ENCODE data around the gene ABCA1.

Gene ABCA1

DNA sequence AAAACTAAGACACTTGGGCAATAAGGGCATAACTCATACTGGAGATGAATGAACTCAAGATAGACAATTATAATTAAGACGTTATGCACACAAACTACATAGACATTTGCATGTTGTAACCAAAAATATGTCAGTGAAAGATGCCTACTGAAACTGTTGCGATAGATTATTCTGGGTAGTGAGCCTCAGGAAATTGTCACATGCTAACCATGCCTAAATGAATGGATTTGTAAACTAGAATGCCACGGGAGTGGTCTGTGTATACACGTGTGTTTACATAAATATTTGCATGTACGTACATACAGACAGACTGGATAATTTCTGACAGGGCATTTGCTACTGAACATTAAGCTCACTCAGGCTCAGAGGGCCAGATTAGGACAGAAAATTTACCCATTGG is 162.8 kb downstream of the ABCA1 start:
- Histone ChIP-seq H3K9me3 (ENCODE audit: insufficient read depth, low read length, severe bottlenecking) (no peaks in the 10 kb centered on the region), H2AFZ (ENCODE audit: low read depth, low read length) (no peak overlapping the region), H4K20me1 (ENCODE audit: insufficient read depth, low read length) (no peaks in the 10 kb centered on the region), H3K4me2 (ENCODE audit: insufficient read depth, low read length) (no peak overlapping the region), H3K4me3 (ENCODE audit: low read depth in 1 of 2, low read length in 2 of 2) (no peak overlapping the region), H3K27me3 (ENCODE audit: insufficient read depth, low read length, poor library complexity) (no peaks in the 10 kb centered on the region), H3K9ac (ENCODE audit: low read depth, low read length) (no peak overlapping the region), H3K36me3 (ENCODE audit: insufficient read depth, low read length) (peaks cover 7% of the 10 kb centered on the region; the same call in 1 of the 2 replicates), H3K27ac (ENCODE audit: low read length) (no peak overlapping the region), H3K79me2 (ENCODE audit: insufficient read depth, low read length) (no peaks in the 10 kb centered on the region), H3K4me1 (ENCODE audit: insufficient read depth, low read length) (no peaks in the 10 kb centered on the region)
- TF ChIP-seq, protein P1, sequence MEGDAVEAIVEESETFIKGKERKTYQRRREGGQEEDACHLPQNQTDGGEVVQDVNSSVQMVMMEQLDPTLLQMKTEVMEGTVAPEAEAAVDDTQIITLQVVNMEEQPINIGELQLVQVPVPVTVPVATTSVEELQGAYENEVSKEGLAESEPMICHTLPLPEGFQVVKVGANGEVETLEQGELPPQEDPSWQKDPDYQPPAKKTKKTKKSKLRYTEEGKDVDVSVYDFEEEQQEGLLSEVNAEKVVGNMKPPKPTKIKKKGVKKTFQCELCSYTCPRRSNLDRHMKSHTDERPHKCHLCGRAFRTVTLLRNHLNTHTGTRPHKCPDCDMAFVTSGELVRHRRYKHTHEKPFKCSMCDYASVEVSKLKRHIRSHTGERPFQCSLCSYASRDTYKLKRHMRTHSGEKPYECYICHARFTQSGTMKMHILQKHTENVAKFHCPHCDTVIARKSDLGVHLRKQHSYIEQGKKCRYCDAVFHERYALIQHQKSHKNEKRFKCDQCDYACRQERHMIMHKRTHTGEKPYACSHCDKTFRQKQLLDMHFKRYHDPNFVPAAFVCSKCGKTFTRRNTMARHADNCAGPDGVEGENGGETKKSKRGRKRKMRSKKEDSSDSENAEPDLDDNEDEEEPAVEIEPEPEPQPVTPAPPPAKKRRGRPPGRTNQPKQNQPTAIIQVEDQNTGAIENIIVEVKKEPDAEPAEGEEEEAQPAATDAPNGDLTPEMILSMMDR (IDR thresholded peaks at IDR 0.05; ENCODE audit: borderline replicate concordance, extremely low read depth, low read length, poor library complexity, severe bottlenecking) = no peak
- TF ChIP-seq EZH2 (IDR thresholded peaks at IDR 0.05; ENCODE audit: borderline replicate concordance, low read depth, low read length, severe bottlenecking) = no peak
- no peak for ATAC-seq (ENCODE audit: insufficient read depth, low read depth)
- DNase-seq = no peak

DNA sequence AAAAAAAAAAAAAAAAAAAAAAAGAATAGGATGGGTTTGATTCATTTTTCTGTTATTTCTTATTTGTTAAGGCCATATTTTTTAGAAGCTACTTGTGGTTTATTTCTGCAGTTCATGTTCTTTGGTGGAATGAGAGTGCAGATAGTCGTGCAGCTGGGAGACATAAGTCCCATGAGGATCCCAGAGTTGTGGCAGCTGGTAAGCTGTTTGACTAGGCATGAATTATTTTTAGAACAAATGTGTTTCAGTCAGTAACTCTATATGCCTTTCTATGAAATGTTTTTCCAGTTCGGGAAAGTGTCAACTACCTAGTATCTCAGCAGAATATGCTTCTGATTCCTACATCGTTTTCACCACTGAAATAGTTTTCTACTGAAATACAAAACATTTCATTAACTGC is 169.0 kb downstream of the ABCA1 start:
- TF ChIP-seq EZH2 (IDR thresholded peaks at IDR 0.05; ENCODE audit: borderline replicate concordance, low read depth, low read length, severe bottlenecking) = no peak
- TF ChIP-seq, protein P1 (IDR thresholded peaks at IDR 0.05; ENCODE audit: borderline replicate concordance, extremely low read depth, low read length, poor library complexity, severe bottlenecking) = no peak
- H3K9ac ChIP-seq (ENCODE audit: low read depth, low read length) = no peak overlapping the region

DNA sequence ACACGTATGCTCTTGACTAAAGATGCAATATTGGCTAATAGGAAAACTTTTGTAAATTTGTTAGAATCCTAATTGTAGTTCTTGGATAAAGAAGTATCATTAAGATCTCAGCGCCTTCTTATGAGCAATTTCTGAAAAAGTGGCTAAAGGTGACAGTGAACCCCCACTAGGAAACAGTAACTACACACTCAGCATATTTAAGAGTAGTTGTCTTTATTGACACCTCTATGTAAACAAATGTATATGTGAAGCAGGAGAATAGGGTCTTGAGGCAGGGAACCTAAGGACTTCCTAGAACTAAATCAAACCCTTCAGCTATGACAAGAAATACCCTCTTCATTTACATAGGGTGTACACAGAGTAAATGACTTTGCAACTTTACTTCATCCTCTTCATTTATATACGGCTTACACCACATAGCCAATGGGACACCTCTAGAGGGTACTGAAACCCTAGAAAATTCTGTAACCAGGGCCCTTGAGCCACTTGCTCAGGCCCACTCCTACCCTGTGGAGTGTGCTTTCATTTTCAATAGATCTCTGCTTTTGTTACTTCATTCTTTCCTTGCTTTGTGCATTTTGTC is 177.7 kb downstream of the ABCA1 start:
- H3K9ac ChIP-seq (ENCODE audit: low read depth, low read length) = no peak overlapping the region
- H3K4me2 ChIP-seq (ENCODE audit: insufficient read depth, low read length) = no peak overlapping the region
- peaks cover 32% of the 10 kb centered on the region for H3K4me1 ChIP-seq (ENCODE audit: insufficient read depth, low read length)
- no peaks in the 10 kb centered on the region for H3K9me3 ChIP-seq (ENCODE audit: insufficient read depth, low read length, severe bottlenecking)
- H3K4me3 ChIP-seq (ENCODE audit: low read depth in 1 of 2, low read length in 2 of 2) = no peak overlapping the region
- no peak for ATAC-seq (ENCODE audit: insufficient read depth, low read depth)
- no peaks in the 10 kb centered on the region for H3K27me3 ChIP-seq (ENCODE audit: insufficient read depth, low read length, poor library complexity)
- H3K27ac ChIP-seq (ENCODE audit: low read length) = no peak overlapping the region
- H3K36me3 ChIP-seq (ENCODE audit: insufficient read depth, low read length) = peaks cover 8% of the 10 kb centered on the region
- no peak overlapping the region for H2AFZ ChIP-seq (ENCODE audit: low read depth, low read length)
- no peak for DNase-seq
- TF ChIP-seq, protein P1 (IDR thresholded peaks at IDR 0.05; ENCODE audit: borderline replicate concordance, extremely low read depth, low read length, poor library complexity, severe bottlenecking) = no peak
- no peaks in the 10 kb centered on the region for H4K20me1 ChIP-seq (ENCODE audit: insufficient read depth, low read length)
- H3K79me2 ChIP-seq (ENCODE audit: insufficient read depth, low read length) = peaks cover 14% of the 10 kb centered on the region

More for the DNA sequence above, 169.0 kb downstream of the ABCA1 start:
- Histone ChIP-seq H3K9me3 (ENCODE audit: insufficient read depth, low read length, severe bottlenecking) (no peaks in the 10 kb centered on the region), H3K79me2 (ENCODE audit: insufficient read depth, low read length) (no peaks in the 10 kb centered on the region), H4K20me1 (ENCODE audit: insufficient read depth, low read length) (no peaks in the 10 kb centered on the region), H3K4me2 (ENCODE audit: insufficient read depth, low read length) (no peak overlapping the region), H3K27me3 (ENCODE audit: insufficient read depth, low read length, poor library complexity) (no peaks in the 10 kb centered on the region), H3K4me1 (ENCODE audit: insufficient read depth, low read length) (peaks cover 9% of the 10 kb centered on the region), H3K27ac (ENCODE audit: low read length) (peak overlapping the region; percentile 18; the same call in 1 of the 2 replicates), H3K4me3 (ENCODE audit: low read depth in 1 of 2, low read length in 2 of 2) (no peak overlapping the region), H2AFZ (ENCODE audit: low read depth, low read length) (no peak overlapping the region), H3K36me3 (ENCODE audit: insufficient read depth, low read length) (peaks cover 21% of the 10 kb centered on the region; the same call in 1 of the 2 replicates)
- ATAC-seq (ENCODE audit: insufficient read depth, low read depth) (no peak), DNase-seq (no peak)

All from DND-41 (cell line).